Measurements from ENCODE around the gene HOXA2.

HOXA2 gene

GRCh38 chr7:27141137-27141922, 38.8 kb upstream of the HOXA2 start:
- no peak for DNase-seq

GRCh38 chr7:27140126-27140857, 37.8 kb upstream of the HOXA2 start:
- DNase-seq: no peak

GRCh38 chr7:27139334-27140125, 37.0 kb upstream of the HOXA2 start:
- no peak for DNase-seq

- no peak for DNase-seq
Measured at GRCh38 chr7:27138985-27139333, 36.5 kb upstream of the HOXA2 start.

- no peak for DNase-seq
Measured at GRCh38 chr7:27138472-27138871, 36.0 kb upstream of the HOXA2 start.

GRCh38 chr7:27137640-27138315, 35.3 kb upstream of the HOXA2 start:
- DNase-seq: no peak

- no peak for DNase-seq
Measured at GRCh38 chr7:27134392-27134791, 31.9 kb upstream of the HOXA2 start.

- DNase-seq: no peak
Measured at GRCh38 chr7:27133409-27134231, 31.1 kb upstream of the HOXA2 start.

- DNase-seq: no peak
Measured at GRCh38 chr7:27132978-27133377, 30.5 kb upstream of the HOXA2 start.

- DNase-seq: no peak
Measured at GRCh38 chr7:27132214-27132613, 29.7 kb upstream of the HOXA2 start.

GRCh38 chr7:27131390-27131819, 28.9 kb upstream of the HOXA2 start:
- no peak for DNase-seq

GRCh38 chr7:27130540-27131389, 28.3 kb upstream of the HOXA2 start, which contains the start of gene HOXA4:
HOXA4 (minus strand) TSS chr7:27130757; CDS start chr7:27130733, 24 bp downstream.
- no peak for DNase-seq

- DNase-seq: no peak
Measured at GRCh38 chr7:27129729-27130539, 27.5 kb upstream of the HOXA2 start.

GRCh38 chr7:27128776-27129728, 26.6 kb upstream of the HOXA2 start:
- no peak for DNase-seq

- DNase-seq: no peak
Measured at GRCh38 chr7:27128034-27128433, 25.6 kb upstream of the HOXA2 start.

- no peak for DNase-seq
Measured at GRCh38 chr7:27126596-27127327, 24.3 kb upstream of the HOXA2 start.

- no peak for DNase-seq
Measured at GRCh38 chr7:27125986-27126394, 23.5 kb upstream of the HOXA2 start.
